NOMO-1 treated with DMSO at 0.1 percent for 48 hours (cell line): ENCODE data around the gene PNPLA7.

ENCODE experiments used
- DNase-seq: peaks from one replicate; lab custom pipeline; 2025; ENCODE audit not compliant: unreplicated experiment; lab: John Stamatoyannopoulos, UW

The PNPLA7 gene

GRCh38 chr9:137437691-137438590 lies 112.3 kb downstream of the PNPLA7 start:
- no peak for DNase-seq

- DNase-seq: no peak
These were observed 113.2 kb downstream of the PNPLA7 start for GRCh38 chr9:137436761-137437600.

GRCh38 chr9:137435980-137436760 lies 114.0 kb downstream of the PNPLA7 start:
- peak; percentile 75 for DNase-seq

GRCh38 chr9:137435381-137435891 lies 114.8 kb downstream of the PNPLA7 start:
- DNase-seq: no peak

GRCh38 chr9:137434498-137435380 lies 115.5 kb downstream of the PNPLA7 start:
- no peak for DNase-seq

GRCh38 chr9:137433916-137434431 lies 116.2 kb downstream of the PNPLA7 start:
- DNase-seq: no peak

GRCh38 chr9:137433349-137433915 lies 116.8 kb downstream of the PNPLA7 start:
- DNase-seq: no peak

- no peak for DNase-seq
These were observed 117.4 kb downstream of the PNPLA7 start for GRCh38 chr9:137432687-137433348.

- DNase-seq: no peak
These were observed 118.7 kb downstream of the PNPLA7 start for GRCh38 chr9:137431416-137431931.

GRCh38 chr9:137430723-137431415 lies 119.3 kb downstream of the PNPLA7 start:
- DNase-seq: no peak

GRCh38 chr9:137429974-137430722 lies 120.1 kb downstream of the PNPLA7 start:
- DNase-seq: no peak

GRCh38 chr9:137429546-137429890 lies 120.7 kb downstream of the PNPLA7 start:
- DNase-seq: no peak

- DNase-seq: no peak
These were observed 121.2 kb downstream of the PNPLA7 start for GRCh38 chr9:137428841-137429545.

GRCh38 chr9:137428311-137428630 lies 121.9 kb downstream of the PNPLA7 start:
- no peak for DNase-seq

GRCh38 chr9:137427454-137428310 lies 122.5 kb downstream of the PNPLA7 start:
- DNase-seq: no peak
